ENCODE results near the gene SCAP. TPM values are rescaled to one million over a fixed set of nuclear protein-coding genes. Genes with fewer than 3 reads are reported as not detected.
"Not testable (repeated sequence)": the region's sequence is repeated elsewhere in the genome, so short reads cannot be mapped to it uniquely, and the experiment has no call there.

SCAP gene
- polyA plus RNA-seq, 1 of the 3 experiments (the other 2 are of a cell fraction) = 28.0 TPM

DNA sequence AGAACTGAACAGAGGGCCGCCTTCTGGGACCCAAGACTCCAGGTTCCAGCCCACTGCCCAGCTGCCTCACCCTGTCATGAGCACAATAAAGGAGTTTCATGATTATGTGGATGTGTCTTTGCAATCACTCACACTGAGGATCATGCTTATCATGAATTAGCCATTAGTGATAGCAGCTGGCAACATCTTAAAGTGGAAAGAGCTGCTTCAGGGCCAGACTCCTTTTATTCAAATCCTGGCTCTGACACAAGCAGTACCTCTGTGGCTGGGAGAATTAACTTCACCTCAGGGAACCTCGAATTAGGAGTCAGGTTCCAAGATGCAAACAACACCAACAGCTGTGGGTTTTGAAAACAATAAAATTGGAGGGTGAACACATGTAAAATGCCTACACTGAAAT, 6.6 kb upstream of the SCAP start:
- CTCF ChIA-PET = interaction anchor here (1.4 to 2.6 kb wide), 2 partner anchors 16 to 61 kb away, joined by 3 to 10 read pairs; no protein-coding TSS in a partner anchor
- POLR2A ChIA-PET = no interaction called here
- no peak for DNase-seq

DNA sequence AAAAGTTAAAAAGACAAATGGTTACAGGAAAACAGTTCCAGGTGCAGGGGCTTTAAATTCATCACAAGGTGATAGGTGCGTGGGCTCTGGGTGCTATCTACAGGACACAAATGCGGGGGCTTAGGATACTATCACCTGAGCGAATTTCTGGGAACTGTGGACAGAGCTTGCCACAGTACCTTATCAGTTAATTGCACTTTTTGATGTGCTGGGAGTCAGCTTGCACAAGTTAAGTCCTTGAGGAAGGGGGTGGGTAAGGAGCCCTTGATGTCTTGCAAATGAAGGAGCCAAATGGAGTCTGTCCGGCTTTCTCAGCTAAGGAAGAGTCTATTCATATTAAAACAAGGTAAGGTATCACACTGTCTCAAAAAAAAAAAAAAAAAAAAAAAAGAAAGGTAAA, 6.0 kb upstream of the SCAP start:
- H2AFZ ChIP-seq (ENCODE audit: low read depth); H3K79me2 ChIP-seq (ENCODE audit: insufficient read depth); H3K4me1 ChIP-seq (ENCODE audit: control insufficient read depth in 1 of 2, insufficient read depth in 2 of 2, low read depth in 1 of 2, low read length in 1 of 2); H3K9ac ChIP-seq; H3K36me3 ChIP-seq (replicated peaks in 1 of 2; ENCODE audit: control insufficient read depth in 1 of 2, insufficient read depth in 2 of 2, low read length in 1 of 2); H3K4me2 ChIP-seq; H3K9me3 ChIP-seq; H3K27ac ChIP-seq (ENCODE audit: low read depth in 2 of 2, low read length in 1 of 2); H3K4me3 ChIP-seq (ENCODE audit: low read depth in 2 of 2, low read length in 1 of 2); H3K9me2 ChIP-seq; H3K27me3 ChIP-seq (ENCODE audit: insufficient read depth); DNase-seq; POLR2A ChIA-PET; H4K20me1 ChIP-seq (ENCODE audit: insufficient read depth); H3F3A ChIP-seq (replicated peaks; ENCODE audit: insufficient read depth): not testable (repeated sequence)
- 86% methylated on average over 4 of the region's 4 CpGs for WGBS (ENCODE audit: low lambda C conversion rate)
- CTCF ChIA-PET = interaction anchor here (1.4 to 2.6 kb wide), 4 partner anchors 12 to 61 kb away, joined by 3 to 10 read pairs (median 5); no protein-coding TSS in a partner anchor

More for the DNA sequence above, 6.6 kb upstream of the SCAP start:
- H3K4me1 ChIP-seq (ENCODE audit: control insufficient read depth in 1 of 2, insufficient read depth in 2 of 2, low read depth in 1 of 2, low read length in 1 of 2) = no peaks in the 10 kb centered on the region
- no peaks in the 10 kb centered on the region for H3K79me2 ChIP-seq (ENCODE audit: insufficient read depth)
- peaks cover 0 to 3% of the 10 kb centered on the region in 2 experiments for H3K36me3 ChIP-seq (replicated peaks in 1 of 2; ENCODE audit: control insufficient read depth in 1 of 2, insufficient read depth in 2 of 2, low read length in 1 of 2)
- TF ChIP-seq TEAD4 (IDR thresholded peaks at IDR 0.05; ENCODE audit: borderline replicate concordance, insufficient read depth) = no peak
- TF ChIP-seq, protein P1, sequence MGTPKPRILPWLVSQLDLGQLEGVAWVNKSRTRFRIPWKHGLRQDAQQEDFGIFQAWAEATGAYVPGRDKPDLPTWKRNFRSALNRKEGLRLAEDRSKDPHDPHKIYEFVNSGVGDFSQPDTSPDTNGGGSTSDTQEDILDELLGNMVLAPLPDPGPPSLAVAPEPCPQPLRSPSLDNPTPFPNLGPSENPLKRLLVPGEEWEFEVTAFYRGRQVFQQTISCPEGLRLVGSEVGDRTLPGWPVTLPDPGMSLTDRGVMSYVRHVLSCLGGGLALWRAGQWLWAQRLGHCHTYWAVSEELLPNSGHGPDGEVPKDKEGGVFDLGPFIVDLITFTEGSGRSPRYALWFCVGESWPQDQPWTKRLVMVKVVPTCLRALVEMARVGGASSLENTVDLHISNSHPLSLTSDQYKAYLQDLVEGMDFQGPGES (IDR thresholded peaks at IDR 0.05; ENCODE audit: low read depth, low read length) = no peak
- TF ChIP-seq SIN3A (IDR thresholded peaks at IDR 0.05; ENCODE audit: borderline replicate concordance, low read depth, low read length) = no peak
- TF ChIP-seq FOXM1 (IDR thresholded peaks at IDR 0.05; ENCODE audit: low read depth) = no peak
- no peak for TF ChIP-seq FOSL2 (IDR thresholded peaks at IDR 0.05; ENCODE audit: borderline replicate concordance, low read depth)
- TF ChIP-seq, protein P2, sequence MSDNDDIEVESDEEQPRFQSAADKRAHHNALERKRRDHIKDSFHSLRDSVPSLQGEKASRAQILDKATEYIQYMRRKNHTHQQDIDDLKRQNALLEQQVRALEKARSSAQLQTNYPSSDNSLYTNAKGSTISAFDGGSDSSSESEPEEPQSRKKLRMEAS (IDR thresholded peaks at IDR 0.05; ENCODE audit: low read depth) = no peak
- TF ChIP-seq, protein P3, sequence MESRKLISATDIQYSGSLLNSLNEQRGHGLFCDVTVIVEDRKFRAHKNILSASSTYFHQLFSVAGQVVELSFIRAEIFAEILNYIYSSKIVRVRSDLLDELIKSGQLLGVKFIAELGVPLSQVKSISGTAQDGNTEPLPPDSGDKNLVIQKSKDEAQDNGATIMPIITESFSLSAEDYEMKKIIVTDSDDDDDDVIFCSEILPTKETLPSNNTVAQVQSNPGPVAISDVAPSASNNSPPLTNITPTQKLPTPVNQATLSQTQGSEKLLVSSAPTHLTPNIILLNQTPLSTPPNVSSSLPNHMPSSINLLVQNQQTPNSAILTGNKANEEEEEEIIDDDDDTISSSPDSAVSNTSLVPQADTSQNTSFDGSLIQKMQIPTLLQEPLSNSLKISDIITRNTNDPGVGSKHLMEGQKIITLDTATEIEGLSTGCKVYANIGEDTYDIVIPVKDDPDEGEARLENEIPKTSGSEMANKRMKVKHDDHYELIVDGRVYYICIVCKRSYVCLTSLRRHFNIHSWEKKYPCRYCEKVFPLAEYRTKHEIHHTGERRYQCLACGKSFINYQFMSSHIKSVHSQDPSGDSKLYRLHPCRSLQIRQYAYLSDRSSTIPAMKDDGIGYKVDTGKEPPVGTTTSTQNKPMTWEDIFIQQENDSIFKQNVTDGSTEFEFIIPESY (IDR thresholded peaks at IDR 0.05; ENCODE audit: borderline replicate concordance, low read depth) = no peak
- no peak for TF ChIP-seq GABPA (IDR thresholded peaks at IDR 0.05; ENCODE audit: low read depth)
- no peaks in the 10 kb centered on the region for H3K9me2 ChIP-seq
- H3K4me3 ChIP-seq (ENCODE audit: low read depth in 2 of 2, low read length in 1 of 2) = no peak overlapping the region
- no peak overlapping the region; a peak in 1 of 4 replicates for H3K27ac ChIP-seq (ENCODE audit: low read depth in 2 of 2, low read length in 1 of 2)
- no peak overlapping the region for H3K4me2 ChIP-seq
- peaks cover 8% of the 10 kb centered on the region for H3F3A ChIP-seq (replicated peaks; ENCODE audit: insufficient read depth)
- H3K27me3 ChIP-seq (ENCODE audit: insufficient read depth) = no peaks in the 10 kb centered on the region
- no peak overlapping the region for H3K9ac ChIP-seq
- no peaks in the 10 kb centered on the region for H3K9me3 ChIP-seq
- H4K20me1 ChIP-seq (ENCODE audit: insufficient read depth) = no peaks in the 10 kb centered on the region
- H2AFZ ChIP-seq (ENCODE audit: low read depth) = no peak overlapping the region
- 57% methylated on average over 2 of the region's 2 CpGs for WGBS (ENCODE audit: low lambda C conversion rate)

DNA sequence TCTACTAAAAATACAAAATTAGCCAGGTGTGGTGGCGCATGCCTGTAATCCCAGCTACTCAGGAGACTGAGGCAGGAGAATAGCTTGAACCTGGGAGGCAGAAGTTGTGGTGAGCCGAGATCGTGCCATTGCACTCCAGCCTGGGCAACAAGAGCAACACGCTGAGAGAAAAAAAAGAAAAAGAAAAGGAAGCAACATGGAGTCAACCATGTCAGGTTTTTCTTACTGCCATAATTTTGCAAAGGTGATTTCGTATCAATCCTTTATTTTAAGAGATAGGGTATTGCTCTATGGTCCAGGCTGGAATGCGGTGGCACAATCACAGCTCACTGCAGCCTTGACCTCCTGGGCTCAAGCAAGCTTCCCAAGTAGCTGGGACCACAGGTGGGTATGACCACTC, 4.5 kb upstream of the SCAP start:
- H3K9me2 ChIP-seq = not testable (repeated sequence)

More for the DNA sequence above, 4.5 kb upstream of the SCAP start:
- H4K20me1 ChIP-seq (ENCODE audit: insufficient read depth); H3F3A ChIP-seq (replicated peaks; ENCODE audit: insufficient read depth); POLR2A ChIA-PET; H3K9ac ChIP-seq; H3K4me1 ChIP-seq (ENCODE audit: control insufficient read depth in 1 of 2, insufficient read depth in 2 of 2, low read depth in 1 of 2, low read length in 1 of 2); H3K27ac ChIP-seq (ENCODE audit: low read depth in 2 of 2, low read length in 1 of 2); H3K4me2 ChIP-seq; H3K4me3 ChIP-seq (ENCODE audit: low read depth in 2 of 2, low read length in 1 of 2); H3K36me3 ChIP-seq (replicated peaks in 1 of 2; ENCODE audit: control insufficient read depth in 1 of 2, insufficient read depth in 2 of 2, low read length in 1 of 2); DNase-seq; H3K79me2 ChIP-seq (ENCODE audit: insufficient read depth); H3K9me3 ChIP-seq; H3K27me3 ChIP-seq (ENCODE audit: insufficient read depth); H2AFZ ChIP-seq (ENCODE audit: low read depth): not testable (repeated sequence)
- WGBS (ENCODE audit: low lambda C conversion rate) = 94% methylated on average over 6 of the region's 6 CpGs
- CTCF ChIA-PET = interaction anchor here (0.7 to 1.7 kb wide), 4 partner anchors 13 to 121 kb away, joined by 3 to 6 read pairs (median 4); no protein-coding TSS in a partner anchor

Measured in SK-N-SH (cell line).